ES-I3 (cell line): ENCODE results near the gene GDA.

Experiments used
- H3K36me3 ChIP-seq: 2 replicates; pipeline ENCODE4 v1.6.1; 2013; ENCODE audit warnings: mild to moderate bottlenecking, low read length, control low read depth, moderate library complexity; ENCODE audit not compliant: insufficient read depth
- H3K4me1 ChIP-seq: 2 replicates; pipeline ENCODE4 v1.6.1; 2013; ENCODE audit warnings: mild to moderate bottlenecking, control low read depth, low read length; ENCODE audit not compliant: insufficient read depth
- H3K9ac ChIP-seq: 2 replicates; pipeline ENCODE4 v1.6.1; 2013; ENCODE audit warnings: low read depth, mild to moderate bottlenecking, low read length, moderate library complexity
- H3K9me3 ChIP-seq: 2 replicates; pipeline ENCODE4 v1.6.1; 2013; ENCODE audit warnings: mild to moderate bottlenecking, low read length, moderate library complexity; ENCODE audit not compliant: control insufficient read depth, insufficient read depth

Gene GDA

DNA sequence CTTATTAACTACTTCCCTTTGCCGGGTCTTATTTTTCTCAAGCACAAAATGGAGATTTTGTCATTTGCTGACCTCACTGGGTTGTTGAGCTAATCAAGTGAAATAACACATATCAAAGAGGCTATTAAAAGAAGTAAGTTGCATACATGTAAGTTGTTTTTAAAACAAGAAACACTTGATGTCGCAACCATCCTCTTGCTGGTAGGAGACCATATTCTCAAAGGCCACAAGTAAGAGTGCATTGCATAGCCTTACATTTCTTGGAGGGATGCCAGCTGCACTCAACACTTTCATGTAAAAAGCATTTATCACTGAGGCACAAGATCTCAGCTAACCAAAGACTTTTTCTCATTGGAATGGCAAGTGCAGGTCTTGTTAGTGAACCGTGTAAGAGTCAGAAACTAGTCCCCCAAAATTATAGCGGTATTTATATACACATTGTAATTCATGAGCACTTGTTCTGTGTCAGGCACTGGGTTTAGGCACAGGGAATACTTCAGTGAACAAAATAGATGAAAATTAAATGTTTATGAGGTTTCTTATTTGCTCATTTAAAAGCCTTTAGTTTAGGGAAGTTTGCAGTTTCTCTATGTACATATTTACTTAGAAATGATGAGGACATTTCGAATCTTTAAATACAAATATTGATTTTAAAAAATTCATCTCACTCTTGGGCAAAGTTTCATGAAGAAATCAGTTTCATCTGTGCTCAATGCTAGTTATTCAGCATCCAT is 143.8 kb downstream of the GDA start:
- H3K36me3 ChIP-seq, result no peaks in the 10 kb centered on the region
- no peaks in the 10 kb centered on the region for H3K9me3 ChIP-seq
- H3K4me1 ChIP-seq, result no peaks in the 10 kb centered on the region
- no peak overlapping the region for H3K9ac ChIP-seq

DNA sequence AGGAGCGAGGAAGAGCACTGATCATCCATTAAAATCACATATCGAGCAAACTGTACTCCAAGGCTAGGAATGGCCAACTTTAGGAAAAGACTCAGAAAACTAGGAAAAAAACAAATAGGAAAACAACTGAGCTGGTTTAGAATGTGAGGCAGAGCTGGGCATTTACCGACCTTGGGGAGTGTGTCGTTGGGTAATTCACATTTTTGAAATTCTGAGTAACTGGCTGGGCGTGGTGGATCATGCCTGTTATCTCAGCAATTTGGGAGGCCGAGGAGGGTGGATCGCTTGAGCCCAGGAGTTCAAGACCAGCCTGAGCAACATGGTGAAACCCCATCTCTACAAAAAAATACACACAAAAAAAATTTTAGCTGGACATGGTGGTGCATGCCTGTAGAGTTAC is 145.7 kb downstream of the GDA start:
- Histone ChIP-seq H3K9me3 (no peaks in the 10 kb centered on the region), H3K9ac (no peak overlapping the region), H3K4me1 (no peaks in the 10 kb centered on the region), H3K36me3 (no peaks in the 10 kb centered on the region)

DNA sequence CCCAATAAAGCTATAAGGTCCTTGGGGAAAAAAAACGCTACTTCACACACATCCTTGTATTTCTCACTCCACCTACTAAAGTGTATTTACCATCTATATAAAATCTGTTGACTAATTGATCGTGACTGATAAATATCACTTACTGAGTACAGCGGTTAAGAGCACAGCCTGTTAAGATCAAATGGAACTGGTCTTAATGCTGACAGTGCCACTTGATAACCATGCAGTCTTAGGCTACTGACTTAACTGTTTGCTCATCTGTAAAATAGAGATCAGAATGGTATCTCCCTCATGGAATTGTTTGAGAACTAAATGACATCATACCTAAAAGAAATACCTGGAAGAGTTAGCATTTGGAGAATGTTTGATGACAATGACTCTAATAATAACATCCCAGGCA is 148.3 kb downstream of the GDA start:
- H3K4me1 ChIP-seq, result no peaks in the 10 kb centered on the region
- no peaks in the 10 kb centered on the region for H3K9me3 ChIP-seq
- no peak overlapping the region for H3K9ac ChIP-seq
- H3K36me3 ChIP-seq, result no peaks in the 10 kb centered on the region

DNA sequence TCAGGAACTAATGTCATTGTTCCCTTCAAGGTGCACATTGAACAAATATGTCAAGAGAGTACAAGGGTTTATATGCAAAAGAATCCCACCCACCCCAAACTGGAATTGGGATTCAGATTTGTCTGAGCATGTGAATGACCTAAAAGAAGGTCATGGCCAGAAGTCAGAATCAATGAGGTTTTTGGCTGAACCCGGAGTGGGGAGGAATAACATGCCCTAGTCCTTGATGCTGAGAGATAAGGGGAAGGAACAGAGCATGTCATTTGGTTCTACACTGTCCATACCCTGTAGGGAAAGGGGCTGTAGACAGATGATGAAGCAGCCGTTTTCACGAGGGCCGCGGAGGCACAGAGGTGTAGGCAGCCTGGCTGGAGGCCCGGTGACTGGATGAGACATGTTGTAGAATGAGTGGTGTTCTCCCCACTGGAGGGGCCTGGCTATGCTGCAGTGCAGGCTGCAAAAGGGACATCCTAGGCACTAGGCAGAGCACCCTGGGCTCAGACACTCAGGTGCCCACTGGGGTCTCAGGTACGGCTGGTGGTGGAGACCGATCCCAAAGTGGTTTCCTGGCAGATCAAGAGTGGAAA is 149.9 kb downstream of the GDA start:
- H3K36me3 ChIP-seq, result no peaks in the 10 kb centered on the region
- no peaks in the 10 kb centered on the region for H3K4me1 ChIP-seq
- H3K9ac ChIP-seq, result no peak overlapping the region
- H3K9me3 ChIP-seq, result no peaks in the 10 kb centered on the region

DNA sequence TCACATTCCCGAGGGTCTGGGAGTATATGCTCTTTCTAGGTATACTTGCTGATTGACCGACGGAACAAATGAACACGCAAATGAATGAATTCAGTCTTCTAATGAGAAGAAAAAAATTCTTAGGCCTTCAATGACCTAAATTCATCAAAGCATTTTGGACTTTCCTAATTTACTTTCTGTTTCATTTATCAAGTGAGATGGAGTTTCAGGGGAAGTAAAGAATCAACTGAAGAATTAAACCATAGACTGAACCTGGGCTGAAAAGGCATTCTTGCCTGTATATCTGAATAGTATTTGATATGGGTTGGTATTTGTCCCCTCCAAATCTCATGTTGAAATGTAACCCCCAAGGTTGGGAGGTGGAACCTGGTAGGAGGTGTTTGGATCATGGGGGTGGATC is 151.6 kb downstream of the GDA start:
- H3K9ac ChIP-seq, result no peak overlapping the region
- no peaks in the 10 kb centered on the region for H3K9me3 ChIP-seq
- peaks cover 3% of the 10 kb centered on the region; the same call in 1 of the 2 replicates for H3K4me1 ChIP-seq
- no peaks in the 10 kb centered on the region for H3K36me3 ChIP-seq
